ENCODE measurements around the gene NDUFC1.
"Not testable (repeated sequence)": the region's sequence is repeated elsewhere in the genome, so short reads cannot be mapped to it uniquely, and the experiment has no call there.

Gene NDUFC1

DNA sequence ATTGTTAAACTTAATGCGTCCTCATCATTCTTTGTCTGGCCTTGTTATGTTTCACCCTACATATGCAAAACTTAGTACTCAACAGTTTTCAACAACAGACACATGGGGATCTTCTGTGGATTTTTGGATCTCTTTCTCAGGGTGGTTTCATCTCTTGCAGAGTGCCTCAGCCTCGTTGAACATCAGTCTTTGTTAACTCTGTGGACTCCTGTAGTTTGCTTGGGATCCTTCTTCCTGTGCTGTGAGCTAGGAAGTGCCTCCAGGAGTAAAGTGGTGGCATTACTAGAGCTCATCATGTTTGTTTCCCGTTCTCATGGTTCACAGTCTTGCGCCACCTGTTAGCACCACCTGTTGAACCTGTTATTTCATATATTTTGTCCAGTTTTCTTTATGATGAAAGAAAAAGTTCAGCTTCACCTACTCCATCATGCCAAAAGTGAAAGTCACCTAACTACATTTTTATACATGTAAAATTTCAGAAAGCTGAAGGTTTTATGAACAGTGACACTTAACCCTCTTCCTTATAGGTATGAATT is 27.5 kb upstream of the NDUFC1 start:
- no peak overlapping the region for H3K27ac ChIP-seq
- no peak overlapping the region for H3K4me2 ChIP-seq (ENCODE audit: low read length)
- H3K9me3 ChIP-seq (ENCODE audit: control insufficient read depth, low read length): no peaks in the 10 kb centered on the region
- no peak overlapping the region for H3K9ac ChIP-seq
- peaks cover 9% of the 10 kb centered on the region for H3K79me2 ChIP-seq
- no peaks in the 10 kb centered on the region for H3K4me1 ChIP-seq
- no peaks in the 10 kb centered on the region for H3K27me3 ChIP-seq (ENCODE audit: control insufficient read depth, insufficient read depth, low read length)
- TF ChIP-seq CTCF (IDR thresholded peaks at IDR 0.05): no peak
- H2AFZ ChIP-seq: no peak overlapping the region
- no peaks in the 10 kb centered on the region for H3K36me3 ChIP-seq (ENCODE audit: control insufficient read depth, insufficient read depth, low read length)
- no peak overlapping the region for H3K4me3 ChIP-seq (ENCODE audit: low read depth, low read length)

DNA sequence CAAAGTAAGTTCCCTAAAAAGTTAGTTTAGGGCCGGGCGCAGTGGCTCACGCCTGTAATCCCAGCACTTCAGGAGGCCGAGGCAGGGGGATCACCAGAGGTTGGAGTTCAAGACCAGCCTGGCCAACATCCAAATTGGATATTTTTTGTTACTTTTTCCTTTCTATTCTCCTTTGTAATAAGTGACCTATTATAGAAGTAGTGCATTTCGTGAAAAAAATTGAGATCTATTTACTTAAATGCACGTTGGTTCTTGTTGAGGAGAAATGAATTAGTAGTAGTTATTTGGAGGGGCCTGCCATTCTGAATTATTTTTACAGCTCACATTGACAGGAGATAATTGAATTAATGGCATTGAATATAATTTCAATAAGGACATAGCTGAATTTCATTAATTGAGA is 22.3 kb upstream of the NDUFC1 start:
- Histone ChIP-seq H3K36me3 (ENCODE audit: control insufficient read depth, insufficient read depth, low read length) (no peaks in the 10 kb centered on the region), H3K4me3 (ENCODE audit: low read depth, low read length) (no peak overlapping the region), H3K9me3 (ENCODE audit: control insufficient read depth, low read length) (no peaks in the 10 kb centered on the region), H3K9ac (no peak overlapping the region), H3K4me1 (peaks cover 5% of the 10 kb centered on the region), H3K4me2 (ENCODE audit: low read length) (no peak overlapping the region), H3K27ac (no peak overlapping the region), H3K27me3 (ENCODE audit: control insufficient read depth, insufficient read depth, low read length) (no peaks in the 10 kb centered on the region), H2AFZ (no peak overlapping the region), H3K79me2 (peaks cover 14% of the 10 kb centered on the region)
- TF ChIP-seq CTCF (IDR thresholded peaks at IDR 0.05): no peak

DNA sequence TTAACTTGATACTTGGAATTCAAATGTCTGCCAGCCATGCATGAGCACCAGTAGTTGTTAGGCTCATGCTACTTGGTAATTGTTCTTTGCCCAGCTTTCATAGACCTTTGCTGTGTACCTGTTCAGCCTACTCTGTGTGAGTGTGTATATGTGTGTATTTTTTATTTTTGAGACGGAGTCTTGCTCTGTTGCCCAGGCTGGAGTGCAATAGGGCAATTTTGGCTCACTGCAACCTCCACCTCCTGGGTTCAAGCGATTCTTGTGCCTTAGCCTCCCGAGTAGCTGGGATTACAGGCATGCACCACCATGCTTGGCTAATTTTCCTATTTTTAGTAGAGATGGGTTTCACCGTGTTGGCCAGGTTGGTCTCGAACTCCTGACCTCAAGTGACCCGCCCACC is 20.3 kb upstream of the NDUFC1 start:
- not testable (repeated sequence) for H3K27me3 ChIP-seq (ENCODE audit: control insufficient read depth, insufficient read depth, low read length); H3K4me3 ChIP-seq (ENCODE audit: low read depth, low read length); H3K36me3 ChIP-seq (ENCODE audit: control insufficient read depth, insufficient read depth, low read length); H3K4me2 ChIP-seq (ENCODE audit: low read length); H3K9ac ChIP-seq; H3K9me3 ChIP-seq (ENCODE audit: control insufficient read depth, low read length); H2AFZ ChIP-seq; H3K4me1 ChIP-seq; H3K27ac ChIP-seq
- peaks cover 16% of the 10 kb centered on the region for H3K79me2 ChIP-seq

DNA sequence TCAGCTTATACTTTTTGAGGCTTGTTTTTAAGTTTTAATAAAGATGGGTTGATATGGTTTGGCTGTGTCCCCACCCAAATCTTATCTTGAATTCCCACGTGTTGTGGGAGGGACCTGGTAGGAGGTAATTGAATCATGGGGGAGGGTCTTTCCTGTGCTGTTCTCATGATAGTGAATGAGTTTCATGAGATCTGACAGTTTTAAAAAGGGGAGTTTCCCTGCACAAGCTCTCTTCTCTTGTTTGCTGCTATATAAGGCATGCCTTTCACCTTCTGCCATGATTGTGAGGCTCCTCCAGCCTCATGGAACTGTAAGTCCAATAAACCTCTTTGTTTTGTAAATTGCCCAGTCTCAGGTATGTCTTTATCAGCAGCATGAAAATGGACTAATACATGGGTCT is 19.8 kb upstream of the NDUFC1 start:
- H3K9ac ChIP-seq; H2AFZ ChIP-seq; H3K36me3 ChIP-seq (ENCODE audit: control insufficient read depth, insufficient read depth, low read length); H3K9me3 ChIP-seq (ENCODE audit: control insufficient read depth, low read length); H3K27me3 ChIP-seq (ENCODE audit: control insufficient read depth, insufficient read depth, low read length); H3K27ac ChIP-seq; H3K4me3 ChIP-seq (ENCODE audit: low read depth, low read length); H3K4me1 ChIP-seq; H3K4me2 ChIP-seq (ENCODE audit: low read length): not testable (repeated sequence)
- peaks cover 20% of the 10 kb centered on the region for H3K79me2 ChIP-seq

GRCh38 chr4:139319571-139319970 is 17.3 kb upstream of the NDUFC1 start:
- H3K4me2 ChIP-seq (ENCODE audit: low read length): no peak overlapping the region
- TF ChIP-seq CTCF (IDR thresholded peaks at IDR 0.05): no peak

DNA sequence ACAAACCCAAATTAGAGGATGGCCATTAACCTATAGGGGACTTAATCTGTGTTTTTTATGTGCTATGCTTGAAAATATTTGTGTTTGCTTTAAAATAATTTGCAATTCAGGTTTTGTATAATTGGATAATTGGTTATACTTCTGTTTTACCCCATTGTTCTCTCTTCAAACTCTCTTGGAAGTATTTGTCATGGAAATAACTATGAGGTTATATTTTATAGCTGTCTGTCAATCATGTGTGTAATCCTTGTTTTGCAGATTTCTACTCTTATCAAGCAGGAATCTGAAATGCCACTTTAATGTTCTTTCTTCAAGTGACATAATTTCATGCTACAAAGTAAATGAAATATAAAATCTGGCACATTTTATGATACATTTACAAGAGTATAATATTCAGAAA is 15.4 kb upstream of the NDUFC1 start:
- no peaks in the 10 kb centered on the region for H3K9me3 ChIP-seq (ENCODE audit: control insufficient read depth, low read length)
- no peaks in the 10 kb centered on the region for H3K36me3 ChIP-seq (ENCODE audit: control insufficient read depth, insufficient read depth, low read length)
- H3K4me3 ChIP-seq (ENCODE audit: low read depth, low read length): no peak overlapping the region
- TF ChIP-seq CTCF (IDR thresholded peaks at IDR 0.05): no peak
- peaks cover 5% of the 10 kb centered on the region for H3K4me1 ChIP-seq
- no peak overlapping the region for H3K27ac ChIP-seq
- no peak overlapping the region for H2AFZ ChIP-seq
- H3K9ac ChIP-seq: no peak overlapping the region
- H3K4me2 ChIP-seq (ENCODE audit: low read length): no peak overlapping the region
- H3K27me3 ChIP-seq (ENCODE audit: control insufficient read depth, insufficient read depth, low read length): no peaks in the 10 kb centered on the region
- H3K79me2 ChIP-seq: peaks cover 28% of the 10 kb centered on the region

More at GRCh38 chr4:139319571-139319970, 17.3 kb upstream of the NDUFC1 start:
- no peak overlapping the region for H3K9ac ChIP-seq
- no peaks in the 10 kb centered on the region for H3K9me3 ChIP-seq (ENCODE audit: control insufficient read depth, low read length)
- H3K27ac ChIP-seq: no peak overlapping the region
- H2AFZ ChIP-seq: no peak overlapping the region
- H3K4me3 ChIP-seq (ENCODE audit: low read depth, low read length): no peak overlapping the region
- no peaks in the 10 kb centered on the region for H3K27me3 ChIP-seq (ENCODE audit: control insufficient read depth, insufficient read depth, low read length)
- no peaks in the 10 kb centered on the region for H3K36me3 ChIP-seq (ENCODE audit: control insufficient read depth, insufficient read depth, low read length)
- H3K4me1 ChIP-seq: peaks cover 5% of the 10 kb centered on the region
- H3K79me2 ChIP-seq: peaks cover 30% of the 10 kb centered on the region
